Activated gamma-delta T cell (primary cell): ENCODE results near the gene GATB.

Experiments
- DNase-seq: peaks from one replicate; lab custom pipeline; 2025; lab: John Stamatoyannopoulos, UW

Gene GATB

DNA sequence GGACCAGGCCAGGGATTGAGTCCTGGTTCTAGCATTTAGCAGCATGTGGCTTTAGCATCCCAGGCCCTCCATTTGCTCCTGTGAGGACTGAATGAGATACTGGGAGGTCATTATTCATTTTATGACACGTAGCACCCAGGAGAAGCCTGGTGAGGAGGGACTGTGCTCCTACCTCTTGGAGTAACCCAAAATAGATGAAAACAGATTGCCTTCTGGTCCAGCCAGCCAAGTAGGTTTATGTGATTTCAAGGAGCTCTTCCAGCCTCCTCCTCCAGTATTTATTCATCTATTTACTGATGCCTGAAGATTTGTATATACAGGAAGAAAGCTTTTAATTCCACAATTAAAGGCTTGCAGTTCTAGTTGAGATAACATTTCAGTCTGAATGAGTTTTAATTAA is 109.3 kb downstream of the GATB start:
- no peak for DNase-seq

DNA sequence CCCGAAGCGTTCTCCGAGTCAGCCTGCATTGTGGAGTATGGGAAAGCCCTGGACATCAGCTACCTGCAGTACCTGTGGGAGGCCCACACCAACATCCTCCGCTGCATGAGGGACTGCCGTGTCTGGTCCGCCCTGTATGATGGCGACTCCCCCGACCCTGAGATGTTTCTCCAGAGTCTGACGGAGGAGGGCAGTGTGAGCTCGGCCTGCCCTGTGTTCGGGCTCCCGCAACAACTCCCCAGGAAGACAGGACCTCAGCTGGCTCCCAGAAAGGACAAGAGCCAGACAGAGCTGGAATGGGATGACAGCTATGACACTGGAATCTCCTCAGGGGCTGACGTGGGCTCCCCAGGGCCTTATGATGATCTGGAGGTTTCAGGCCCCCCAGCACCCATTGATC is 111.3 kb downstream of the GATB start:
- DNase-seq: no peak

DNA sequence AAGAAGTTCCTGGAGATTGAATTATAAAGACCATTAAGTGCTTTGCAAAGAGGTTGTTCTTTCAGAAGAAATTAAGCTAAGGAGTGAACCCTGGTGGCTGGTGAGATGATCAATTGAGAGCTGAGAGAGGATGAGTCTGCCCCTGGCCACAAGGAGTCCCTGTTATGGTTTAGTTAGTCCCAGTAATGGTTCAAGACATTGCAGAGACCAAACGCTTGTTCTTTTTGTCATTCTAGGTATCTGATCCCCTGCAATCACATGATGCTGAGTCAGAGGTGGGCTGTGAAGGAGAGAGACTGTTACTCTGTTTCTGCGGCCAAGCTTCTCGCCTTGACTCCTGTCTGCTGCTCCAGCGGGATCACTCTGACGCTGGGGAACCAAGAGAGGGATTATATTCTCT is 114.5 kb downstream of the GATB start:
- DNase-seq: no peak

DNA sequence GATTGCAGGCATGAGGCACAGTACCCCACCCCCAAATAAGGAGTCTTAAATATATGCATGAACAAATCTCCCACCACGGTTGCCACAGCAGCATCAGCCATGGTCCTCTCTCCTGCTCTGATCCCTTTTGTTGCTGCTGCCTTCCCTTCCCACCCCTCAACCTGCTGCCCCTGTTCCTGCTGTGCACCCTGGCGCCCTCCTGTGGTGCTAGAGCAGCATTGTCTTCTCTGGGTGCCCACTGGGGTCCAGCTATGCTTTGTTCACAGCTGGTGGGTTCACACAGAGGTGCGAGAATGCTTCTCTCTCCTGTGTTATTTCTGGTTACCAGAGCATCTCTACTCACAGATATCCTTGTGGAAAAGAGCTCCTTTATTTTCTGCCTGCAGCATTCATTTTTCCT is 116.2 kb downstream of the GATB start:
- DNase-seq: no peak

DNA sequence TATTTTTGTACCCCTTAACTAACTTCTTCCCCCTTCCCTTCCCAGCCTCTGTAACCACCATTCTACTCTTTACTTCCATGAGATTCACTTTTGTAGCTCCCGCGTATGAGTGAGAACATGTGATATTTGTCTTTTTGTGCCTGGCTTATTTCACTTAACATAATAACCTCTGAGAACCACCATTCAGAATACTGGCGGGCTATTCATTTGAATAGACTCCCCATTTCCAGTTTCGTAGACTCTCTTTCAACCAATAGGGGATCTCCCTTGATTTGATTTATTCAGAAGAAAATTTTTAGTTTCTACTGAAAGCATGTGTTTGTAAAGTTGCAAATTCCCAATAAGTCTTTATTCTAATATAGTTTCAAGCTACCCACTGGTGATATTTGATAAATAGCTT is 117.2 kb downstream of the GATB start:
- DNase-seq: no peak

DNA sequence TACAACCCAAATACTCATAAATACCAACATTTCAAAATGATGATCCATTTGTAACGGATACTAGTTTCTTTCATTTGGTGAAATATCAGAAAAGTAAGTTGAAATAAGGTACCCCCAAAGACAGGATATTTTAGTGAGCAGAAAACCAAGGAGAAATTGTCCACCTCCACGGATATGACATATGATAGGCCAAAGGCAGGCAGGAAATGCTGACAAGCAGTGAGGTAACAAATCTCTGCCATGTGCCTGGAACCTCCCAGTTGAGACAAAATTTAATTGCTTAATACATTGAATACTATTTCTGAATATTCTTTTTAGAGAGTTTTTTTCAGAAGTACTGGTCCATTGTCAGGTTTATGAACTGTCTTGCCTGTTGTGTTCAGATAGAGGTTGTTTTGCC is 118.8 kb downstream of the GATB start:
- DNase-seq: no peak

DNA sequence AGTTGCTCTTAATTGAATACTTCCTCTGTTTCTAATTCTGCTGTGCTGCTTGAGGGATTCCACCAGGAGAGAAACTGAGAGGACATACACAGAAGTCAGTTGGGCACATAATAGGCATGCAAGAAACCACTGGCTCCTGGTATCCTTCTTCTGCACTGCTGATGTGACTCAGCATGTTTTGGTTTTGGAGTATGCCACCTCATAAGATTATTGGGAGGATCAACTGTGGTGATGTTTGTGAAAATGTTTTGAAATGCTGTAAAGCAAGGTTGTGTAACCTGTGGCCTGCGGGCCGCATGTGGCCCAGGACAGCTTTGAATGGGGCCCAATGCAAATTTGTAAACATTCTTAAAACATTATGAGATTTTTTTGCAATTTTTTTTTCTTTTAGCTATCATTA is 119.6 kb downstream of the GATB start:
- DNase-seq: no peak

DNA sequence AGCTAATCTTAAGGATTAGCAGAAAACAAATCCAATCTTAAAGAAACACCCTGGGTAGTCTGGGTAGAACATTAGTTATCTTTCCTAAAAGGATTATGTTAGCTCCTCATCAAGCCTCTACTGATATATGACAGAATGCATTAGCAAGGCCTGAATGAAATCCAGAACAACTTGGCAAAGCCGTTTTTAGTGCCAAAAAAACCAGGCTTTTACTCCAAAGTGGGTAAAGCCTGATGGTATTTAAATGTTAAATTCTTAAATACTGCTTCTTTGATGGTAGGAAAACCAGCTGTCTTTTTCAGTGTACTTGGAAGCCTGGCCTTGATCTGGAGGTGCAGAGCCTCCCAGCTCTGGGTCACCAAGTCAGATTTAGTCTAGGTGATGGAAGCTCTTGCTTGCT is 120.4 kb downstream of the GATB start:
- DNase-seq: no peak

DNA sequence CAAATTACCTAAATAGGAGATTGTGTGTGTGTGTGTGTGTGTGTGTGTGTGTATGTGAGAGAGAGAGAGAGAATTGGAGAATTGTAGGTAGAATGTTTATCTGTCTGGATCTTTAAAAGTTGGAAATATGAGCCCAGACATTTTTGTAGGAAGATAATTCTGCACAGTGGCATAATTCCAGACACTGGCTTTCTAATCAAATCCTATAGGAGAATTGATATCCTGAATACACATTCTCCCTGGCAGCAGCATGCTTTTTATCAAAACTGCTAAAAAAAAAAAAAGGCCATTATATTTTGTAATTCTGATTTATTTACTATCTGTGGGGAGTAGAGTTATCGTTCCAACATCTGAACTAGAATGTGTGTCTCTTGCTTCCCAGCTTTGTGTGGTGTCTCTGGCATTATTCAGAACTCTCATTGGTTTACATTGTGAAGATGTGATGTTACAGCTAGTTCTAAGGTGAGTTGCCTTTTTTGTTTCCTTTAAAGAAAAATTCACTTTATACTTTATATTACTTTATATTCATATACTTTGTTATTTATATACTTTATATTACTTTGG is 122.4 kb downstream of the GATB start:
- no peak for DNase-seq

DNA sequence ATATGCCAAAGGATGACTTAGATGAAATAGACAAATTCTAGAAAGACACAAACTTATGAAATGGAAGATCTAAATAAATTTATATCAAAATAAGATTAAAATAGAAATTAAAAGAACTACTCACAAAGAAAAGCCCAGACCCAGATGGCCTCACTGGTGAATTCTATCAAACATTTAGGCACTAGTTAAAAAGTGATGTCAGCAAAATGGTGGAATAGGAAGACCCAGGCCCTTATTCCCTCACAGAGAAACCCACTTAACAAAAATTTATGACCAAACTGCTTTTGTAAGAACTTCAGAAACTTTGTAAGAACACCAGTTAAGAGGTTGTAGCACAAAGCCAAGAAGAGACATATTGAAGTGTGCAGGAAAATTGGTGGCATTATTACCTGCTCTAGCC is 129.5 kb downstream of the GATB start:
- no peak for DNase-seq

DNA sequence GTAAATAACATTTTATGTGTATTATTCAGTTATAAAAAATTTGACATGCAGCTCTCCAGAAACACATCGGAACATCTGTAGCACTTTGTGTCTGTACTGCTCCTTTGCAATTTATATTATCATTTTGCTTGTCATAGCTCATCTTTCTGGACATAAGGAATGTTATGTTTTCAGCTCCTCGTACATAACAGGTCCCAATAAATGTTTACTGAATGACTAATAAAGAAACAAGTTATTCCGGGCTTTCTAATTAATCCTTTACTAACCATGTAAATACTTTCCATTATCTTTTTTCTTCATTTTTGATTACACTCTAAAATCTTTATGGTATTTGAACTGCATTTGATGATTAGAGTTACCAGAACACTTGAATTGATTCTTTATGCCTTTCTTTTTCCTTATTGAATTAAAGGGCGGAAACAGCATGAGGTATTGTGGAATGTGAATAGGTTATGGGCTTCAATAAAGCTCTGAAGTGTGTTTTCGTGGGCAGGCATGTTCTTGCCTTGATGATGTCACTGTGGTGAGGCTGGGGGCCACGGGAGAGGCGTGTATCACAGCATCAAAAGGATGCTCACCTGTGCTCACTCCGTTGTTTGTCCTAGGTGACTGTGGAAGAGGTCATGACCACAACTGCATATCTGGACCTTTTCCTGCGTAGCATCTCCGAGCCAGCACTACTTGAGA is 131.6 kb downstream of the GATB start:
- DNase-seq: no peak

DNA sequence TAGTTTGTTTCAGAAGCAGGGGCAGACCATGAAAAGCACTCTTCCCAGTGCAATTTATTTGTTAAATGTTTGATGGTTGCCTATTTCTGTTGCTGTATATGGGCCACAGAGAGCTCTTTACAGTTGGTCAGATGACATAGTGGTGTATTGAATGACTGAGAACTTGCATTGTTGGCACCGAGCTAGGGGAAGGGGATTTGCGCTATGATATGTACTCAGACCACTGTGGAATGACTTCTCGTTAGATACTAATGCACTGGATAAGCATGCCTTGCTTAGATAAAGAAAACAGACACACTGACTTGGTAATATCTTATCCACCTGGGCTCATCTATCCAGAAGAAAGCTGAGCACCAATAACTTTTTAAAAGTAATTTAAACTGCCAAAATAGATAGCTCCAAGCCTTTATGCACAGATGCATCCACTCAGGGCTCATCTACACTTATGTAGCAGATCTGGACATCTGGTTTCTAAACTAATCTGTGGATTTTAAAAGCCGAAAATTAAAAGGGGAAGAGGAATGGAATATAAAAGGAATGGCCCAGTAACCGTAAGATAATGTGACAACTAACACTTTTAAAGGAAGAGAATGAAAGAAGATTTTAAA is 132.7 kb downstream of the GATB start:
- DNase-seq: no peak

DNA sequence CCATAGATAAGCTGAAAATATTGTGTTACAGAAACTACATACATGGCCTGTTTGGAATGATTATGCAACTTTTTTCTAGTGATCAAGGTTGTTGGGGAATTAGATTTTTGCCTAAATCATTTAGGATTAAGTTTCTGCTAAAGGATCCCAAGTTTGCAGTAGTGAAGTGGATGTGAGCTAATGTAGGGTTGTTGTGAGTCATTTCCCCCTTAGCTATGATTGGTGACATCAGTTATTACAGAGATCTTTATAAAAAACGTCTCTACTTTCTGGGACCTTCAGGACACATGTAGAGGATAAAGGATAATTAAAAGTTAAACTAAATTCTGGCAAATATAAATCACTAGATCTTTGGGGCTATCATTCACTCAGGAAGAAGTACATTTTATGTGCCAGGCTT is 133.3 kb downstream of the GATB start:
- DNase-seq: no peak

DNA sequence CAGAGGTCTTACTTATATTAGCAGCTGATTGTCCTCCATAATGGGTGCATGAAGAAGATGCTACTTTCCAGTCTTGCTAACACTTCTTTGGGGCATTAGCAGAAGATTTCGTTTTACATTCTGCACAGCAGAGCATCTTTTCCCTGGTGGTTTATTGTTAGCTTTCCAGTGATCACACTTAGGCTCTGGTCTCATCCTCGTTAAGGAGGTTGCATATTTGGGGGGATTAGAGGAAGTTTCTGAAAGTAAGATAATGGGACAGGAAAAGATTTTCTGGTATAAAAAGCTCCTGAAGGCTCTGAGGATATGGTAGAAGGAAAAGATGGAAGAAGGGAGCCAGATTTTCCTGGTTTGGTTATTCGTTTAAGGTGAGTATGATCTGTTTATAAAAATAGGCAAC is 134.1 kb downstream of the GATB start:
- no peak for DNase-seq

DNA sequence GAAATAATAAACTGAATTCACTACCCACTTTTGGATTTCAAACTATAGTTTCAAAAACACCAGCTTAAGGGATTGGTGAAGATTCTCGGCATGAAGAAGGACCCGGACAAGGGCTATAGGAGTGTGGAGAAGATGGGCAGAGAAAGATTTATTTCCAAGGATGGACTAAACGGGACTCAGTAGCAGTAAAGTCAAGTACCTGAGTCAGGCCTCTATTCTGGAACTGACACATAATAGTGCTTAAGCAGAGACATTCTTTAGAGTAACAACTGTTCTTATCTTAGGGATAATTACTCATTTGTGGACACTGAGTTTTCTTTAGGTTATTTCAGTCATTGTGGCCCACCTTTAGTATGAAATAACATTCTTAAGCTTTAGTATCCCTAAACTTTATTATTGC is 134.6 kb downstream of the GATB start:
- DNase-seq: no peak

DNA sequence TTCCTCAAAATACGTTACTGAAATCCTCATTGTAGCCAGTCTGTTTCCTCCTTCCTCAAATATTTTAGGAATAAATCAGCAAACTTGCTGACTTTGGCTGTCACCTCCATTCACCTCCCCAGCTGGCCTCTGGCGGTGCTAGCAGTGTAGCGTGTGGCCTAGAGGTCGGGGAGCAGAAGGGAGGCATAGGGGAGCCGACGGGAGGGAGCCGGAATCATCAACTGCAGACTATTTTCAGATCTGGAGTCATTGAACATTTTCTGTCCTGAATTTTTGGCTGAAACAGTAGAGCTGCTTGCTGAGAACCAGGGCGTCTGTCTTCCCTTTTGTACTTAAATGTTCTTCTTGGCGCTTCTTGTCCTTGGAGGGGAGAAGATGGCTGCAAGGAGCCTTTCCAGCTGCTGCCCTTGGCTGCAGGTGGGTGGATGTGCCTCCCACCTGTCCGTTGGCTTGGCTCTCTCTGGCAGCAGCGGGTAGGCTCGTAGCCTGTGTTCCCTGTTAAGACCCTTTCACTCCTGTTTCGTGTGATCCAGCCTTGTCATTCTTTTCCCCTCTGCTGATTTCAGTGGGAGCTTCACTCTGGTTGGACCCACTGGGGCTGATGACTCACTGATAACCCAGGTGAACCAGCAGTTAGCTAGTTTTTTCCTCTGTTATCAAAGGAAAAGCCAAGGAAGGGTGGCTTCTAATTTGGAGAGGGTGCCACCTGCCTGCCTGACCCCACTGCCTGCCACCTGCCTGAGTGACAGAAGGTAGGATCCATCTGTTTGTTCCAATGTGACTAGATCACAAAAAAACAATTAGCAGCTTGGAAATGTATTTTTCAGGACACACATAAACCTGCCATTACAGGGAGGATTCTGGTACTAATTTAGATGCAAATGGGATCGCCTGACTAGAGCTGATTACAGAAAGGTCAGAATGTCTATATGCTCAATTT is 135.9 kb downstream of the GATB start:
- no peak for DNase-seq
